Fibroblast of lung (primary cell): Measurements from ENCODE around the gene KDR. TPM values are rescaled to one million over a fixed set of nuclear protein-coding genes. Genes with fewer than 3 reads are reported as not detected.

Experiments
- DNase-seq, 2 donors: peaks; one replicate each; pipeline versions ENCODE4 v3.0.0 to v3.0.0-alpha.2; 2010; ENCODE audit warnings: low read depth in 2 of 2
- H2AFZ ChIP-seq: 2 replicates; pipeline ENCODE4 v1.5.1; 2012; ENCODE audit warnings: low read length, control low read depth, inconsistent platforms
- H3K27ac ChIP-seq: 2 replicates; pipeline ENCODE4 v1.5.1; 2011; ENCODE audit warnings: low read length, control low read depth; ENCODE audit not compliant: insufficient read depth
- H3K27me3 ChIP-seq: 2 replicates; pipeline ENCODE4 v1.5.1; 2011; ENCODE audit warnings: mild to moderate bottlenecking, low read length; ENCODE audit not compliant: control insufficient read depth, insufficient read depth
- H3K36me3 ChIP-seq: 2 replicates; pipeline ENCODE4 v1.5.1; 2011; ENCODE audit warnings: low read length; ENCODE audit not compliant: control insufficient read depth, insufficient read depth
- H3K4me1 ChIP-seq: 2 replicates; pipeline ENCODE4 v1.5.1; 2011; ENCODE audit warnings: low read length; ENCODE audit not compliant: control insufficient read depth, insufficient read depth; ENCODE audit errors: extremely low read depth
- H3K4me2 ChIP-seq: 2 replicates; pipeline ENCODE4 v1.5.1; 2011; ENCODE audit warnings: low read length, control low read depth; ENCODE audit not compliant: insufficient read depth; ENCODE audit errors: extremely low read depth
- H3K4me3 ChIP-seq, 4 experiments: fragments of 200-600 bp in 1 of 4; sonication (generic) in 1 of 4; replicated peaks in 1 of 4; 2 replicates each; pipeline ENCODE4 v1.5.1; 2011 to 2016; ENCODE audit warnings: low read length in 4 of 4, low read depth in 3 of 4, mild to moderate bottlenecking in 3 of 4, control low read depth in 2 of 4, inconsistent platforms in 1 of 4, mixed read lengths in 1 of 4; ENCODE audit not compliant: insufficient read depth in 1 of 4; ENCODE audit errors: control extremely low read depth in 1 of 4
- H3K79me2 ChIP-seq: 2 replicates; pipeline ENCODE4 v1.5.1; 2012; ENCODE audit warnings: mild to moderate bottlenecking, low read length, inconsistent platforms; ENCODE audit not compliant: control insufficient read depth, insufficient read depth
- H3K9ac ChIP-seq: 2 replicates; pipeline ENCODE4 v1.5.1; 2011; ENCODE audit warnings: mild to moderate bottlenecking, low read length, control low read depth; ENCODE audit not compliant: insufficient read depth
- H3K9me3 ChIP-seq: 2 replicates; pipeline ENCODE4 v1.5.1; 2012; ENCODE audit warnings: low read depth, low read length; ENCODE audit not compliant: control insufficient read depth, insufficient read depth
- H4K20me1 ChIP-seq: 2 replicates; pipeline ENCODE4 v1.5.1; 2011; ENCODE audit warnings: low read length; ENCODE audit not compliant: control insufficient read depth, insufficient read depth; ENCODE audit errors: extremely low read depth
- EZH2 ChIP-seq: IDR thresholded peaks from 2 replicates; pipeline ENCODE4 v1.5.1; 2012; ENCODE audit warnings: low read length, control low read depth, mild to moderate bottlenecking; ENCODE audit errors: missing control alignments
- polyA plus RNA-seq, 2 donors: library from polyadenylated mRNA; depleted of rRNA in 1 of 2; stranded (reverse) in 1 of 2; unstranded in 1 of 2; fragments of >200 nt; gene quantifications; 2 replicates each; pipeline ENCODE4 v1.2.1, GENCODE V29; 2011 to 2012; ENCODE audit warnings: missing spikeins in 1 of 2
- total RNA-seq: library from RNA; depleted of rRNA; stranded (reverse); fragments of >200 nt; gene quantifications from 2 replicates; pipeline ENCODE4 v1.2.1, GENCODE V29; 2014
- TF ChIP-seq, protein P1 (sequence below), 2 donors: IDR thresholded peaks in 1 of 2; conservative IDR thresholded peaks in 1 of 2; 1 replicate in 1 of 2; 2 replicates in 1 of 2; pipeline ENCODE4 v1.5.1; 2011 to 2012; ENCODE audit warnings: low read length in 2 of 2, control low read depth in 1 of 2, inconsistent platforms in 1 of 2, low read depth in 1 of 2, mild to moderate bottlenecking in 1 of 2

KDR gene
- total and polyA plus RNA-seq, 2 donors (not counting 1 experiment from before 2014, with no cell fraction given) = 0.05 TPM; not detected in 1

DNA sequence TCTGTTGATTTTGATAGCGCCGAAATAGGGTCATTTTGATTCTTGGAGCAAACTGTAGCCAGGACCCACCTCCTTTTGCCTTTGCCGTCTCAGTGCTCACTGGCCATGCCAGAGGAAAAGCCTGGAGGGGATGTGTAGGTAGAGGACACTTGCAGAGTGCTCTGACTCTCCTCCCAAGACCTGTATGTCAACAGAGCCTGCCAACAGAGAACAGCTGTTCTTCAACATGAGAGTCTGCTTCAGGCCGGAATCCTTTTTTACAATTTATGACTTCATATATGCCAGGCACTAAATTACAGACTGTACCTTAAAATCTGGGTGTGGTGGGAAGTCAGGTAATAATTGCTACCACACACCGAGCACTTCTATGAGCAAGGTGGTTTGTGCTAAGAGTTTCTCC lies 94.2 kb downstream of the KDR start:
- H3K4me2 ChIP-seq = no peak overlapping the region
- H3K9me3 ChIP-seq = no peaks in the 10 kb centered on the region
- no peak for TF ChIP-seq EZH2
- TF ChIP-seq, protein P1, sequence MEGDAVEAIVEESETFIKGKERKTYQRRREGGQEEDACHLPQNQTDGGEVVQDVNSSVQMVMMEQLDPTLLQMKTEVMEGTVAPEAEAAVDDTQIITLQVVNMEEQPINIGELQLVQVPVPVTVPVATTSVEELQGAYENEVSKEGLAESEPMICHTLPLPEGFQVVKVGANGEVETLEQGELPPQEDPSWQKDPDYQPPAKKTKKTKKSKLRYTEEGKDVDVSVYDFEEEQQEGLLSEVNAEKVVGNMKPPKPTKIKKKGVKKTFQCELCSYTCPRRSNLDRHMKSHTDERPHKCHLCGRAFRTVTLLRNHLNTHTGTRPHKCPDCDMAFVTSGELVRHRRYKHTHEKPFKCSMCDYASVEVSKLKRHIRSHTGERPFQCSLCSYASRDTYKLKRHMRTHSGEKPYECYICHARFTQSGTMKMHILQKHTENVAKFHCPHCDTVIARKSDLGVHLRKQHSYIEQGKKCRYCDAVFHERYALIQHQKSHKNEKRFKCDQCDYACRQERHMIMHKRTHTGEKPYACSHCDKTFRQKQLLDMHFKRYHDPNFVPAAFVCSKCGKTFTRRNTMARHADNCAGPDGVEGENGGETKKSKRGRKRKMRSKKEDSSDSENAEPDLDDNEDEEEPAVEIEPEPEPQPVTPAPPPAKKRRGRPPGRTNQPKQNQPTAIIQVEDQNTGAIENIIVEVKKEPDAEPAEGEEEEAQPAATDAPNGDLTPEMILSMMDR (conservative IDR thresholded peaks at IDR 0.05 in 1 of 2, IDR thresholded peaks at IDR 0.05 in 1 of 2; ENCODE audit: low read depth in 1 of 2, low read length in 2 of 2) = no peak
- no peak for DNase-seq
- H3K9ac ChIP-seq = no peak overlapping the region
- H3K4me1 ChIP-seq = no peaks in the 10 kb centered on the region
- no peaks in the 10 kb centered on the region for H3K36me3 ChIP-seq
- H3K27me3 ChIP-seq = no peaks in the 10 kb centered on the region
- no peak overlapping the region for H2AFZ ChIP-seq
- no peaks in the 10 kb centered on the region for H4K20me1 ChIP-seq
- no peaks in the 10 kb centered on the region for H3K79me2 ChIP-seq
- no peak overlapping the region for H3K27ac ChIP-seq
- H3K4me3 ChIP-seq = no peak overlapping the region

DNA sequence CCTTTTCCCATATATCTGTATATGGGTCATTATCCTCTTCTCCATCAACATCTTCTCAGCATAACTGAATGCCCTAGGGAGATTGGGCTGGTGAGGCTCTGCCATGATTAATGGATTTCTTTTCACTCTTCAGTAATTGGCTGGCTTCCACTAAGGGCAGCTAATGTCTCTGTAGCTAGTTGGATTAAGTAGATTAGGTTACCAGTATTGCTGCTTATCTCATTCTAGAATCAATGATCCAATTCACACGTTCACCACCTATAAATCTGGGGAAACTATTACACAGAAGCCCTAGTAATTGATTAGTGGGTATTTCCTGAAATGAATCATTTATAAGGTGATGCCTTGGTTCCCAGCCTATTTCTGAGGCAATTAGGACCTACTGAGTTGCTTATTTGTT lies 94.8 kb downstream of the KDR start:
- H3K79me2 ChIP-seq = no peaks in the 10 kb centered on the region
- H3K27me3 ChIP-seq = no peaks in the 10 kb centered on the region
- no peak overlapping the region for H3K4me2 ChIP-seq
- DNase-seq = no peak
- H3K9ac ChIP-seq = no peak overlapping the region
- H4K20me1 ChIP-seq = no peaks in the 10 kb centered on the region
- H3K36me3 ChIP-seq = no peaks in the 10 kb centered on the region
- H3K9me3 ChIP-seq = no peaks in the 10 kb centered on the region
- no peaks in the 10 kb centered on the region for H3K4me1 ChIP-seq
- H3K4me3 ChIP-seq = no peak overlapping the region
- no peak overlapping the region for H2AFZ ChIP-seq
- TF ChIP-seq, protein P1 (conservative IDR thresholded peaks at IDR 0.05 in 1 of 2, IDR thresholded peaks at IDR 0.05 in 1 of 2; ENCODE audit: low read depth in 1 of 2, low read length in 2 of 2) = no peak
- no peak for TF ChIP-seq EZH2
- H3K27ac ChIP-seq = no peak overlapping the region

DNA sequence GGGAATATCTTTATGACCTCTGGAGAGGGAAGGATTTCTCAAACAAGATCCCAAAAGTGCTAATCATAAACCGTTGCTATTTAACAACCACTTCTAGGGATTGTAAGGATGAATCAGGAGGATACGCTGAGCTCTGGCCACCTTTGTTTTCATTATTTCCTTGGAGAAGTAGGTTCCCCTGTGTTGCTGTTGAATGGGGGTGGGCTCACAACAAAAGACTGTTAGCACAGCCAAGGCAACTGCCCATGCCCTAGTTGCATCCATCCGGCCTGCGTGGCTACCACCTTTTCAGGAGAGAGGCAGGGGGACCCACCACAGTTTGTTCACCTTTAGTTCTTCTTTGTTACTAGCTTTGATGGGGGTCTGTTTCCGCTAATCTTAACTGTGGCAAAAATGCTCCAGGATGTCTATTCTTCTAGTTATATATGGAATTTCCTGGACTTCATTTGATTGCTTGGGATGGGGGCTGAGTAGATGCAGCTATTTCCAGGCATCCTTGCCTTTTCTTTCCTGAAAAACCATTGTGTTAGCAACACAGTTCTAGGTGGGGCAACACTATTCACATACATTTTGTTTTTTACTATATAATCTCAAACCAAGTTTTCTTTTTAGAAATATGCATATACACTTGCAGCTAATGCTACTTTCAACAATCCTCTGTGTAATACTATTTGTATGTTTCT lies 95.4 kb downstream of the KDR start:
- TF ChIP-seq EZH2 = no peak
- TF ChIP-seq, protein P1 (conservative IDR thresholded peaks at IDR 0.05 in 1 of 2, IDR thresholded peaks at IDR 0.05 in 1 of 2; ENCODE audit: low read depth in 1 of 2, low read length in 2 of 2) = no peak
- no peak overlapping the region for H2AFZ ChIP-seq
- H3K4me1 ChIP-seq = no peaks in the 10 kb centered on the region
- no peak overlapping the region for H3K4me2 ChIP-seq
- no peak overlapping the region for H3K27ac ChIP-seq
- no peaks in the 10 kb centered on the region for H3K9me3 ChIP-seq
- no peak overlapping the region for H3K9ac ChIP-seq
- no peaks in the 10 kb centered on the region for H3K27me3 ChIP-seq
- H3K36me3 ChIP-seq = no peaks in the 10 kb centered on the region
- no peaks in the 10 kb centered on the region for H3K79me2 ChIP-seq
- DNase-seq = no peak
- no peak overlapping the region for H3K4me3 ChIP-seq
- no peaks in the 10 kb centered on the region for H4K20me1 ChIP-seq
